Measurements from ENCODE around the gene SYT6. TPM values are rescaled to one million over a fixed set of nuclear protein-coding genes. Genes with fewer than 3 reads are reported as not detected.

The SYT6 gene
- total and polyA plus RNA-seq, 7 donors: 0.32 to 1.9 (median 0.46) TPM; not detected in 3

- WGBS, 2 donors: 24 to 73% methylated on average over 4 of the region's 4 CpGs
These were observed 19.2 kb downstream of the SYT6 start for GRCh38 chr1:114134518-114134917.

GRCh38 chr1:114133129-114133528 lies 20.5 kb downstream of the SYT6 start:
- Histone ChIP-seq H3K36me3 (no peaks in the 10 kb centered on the region), H3K27me3 (no peaks in the 10 kb centered on the region), H3K9me3 (no peaks in the 10 kb centered on the region), H3K4me1 (no peaks in the 10 kb centered on the region), H3K27ac (no peak overlapping the region), H3K4me3 (no peak overlapping the region)
- 94 to 95% methylated on average over 7 of the region's 7 CpGs for WGBS, 2 donors
- no peak for DNase-seq
- no peak for TF ChIP-seq EP300 (IDR thresholded peaks at IDR 0.05)
- no peak for TF ChIP-seq CTCF (IDR thresholded peaks at IDR 0.05)
- TF ChIP-seq POLR2AphosphoS5 (IDR thresholded peaks at IDR 0.05): no peak
- no peak for TF ChIP-seq POLR2A (IDR thresholded peaks at IDR 0.05)
- intact Hi-C loops (cut with DNase I): no loop called here

More at GRCh38 chr1:114134518-114134917, 19.2 kb downstream of the SYT6 start:
- Histone ChIP-seq H3K9me3 (no peaks in the 10 kb centered on the region), H3K27ac (no peak overlapping the region), H3K36me3 (no peaks in the 10 kb centered on the region), H3K4me1 (no peaks in the 10 kb centered on the region), H3K4me3 (no peak overlapping the region), H3K27me3 (no peaks in the 10 kb centered on the region)
- no peak for TF ChIP-seq EP300 (IDR thresholded peaks at IDR 0.05)
- no peak for TF ChIP-seq CTCF (IDR thresholded peaks at IDR 0.05)
- no peak for TF ChIP-seq POLR2A (IDR thresholded peaks at IDR 0.05)
- TF ChIP-seq POLR2AphosphoS5 (IDR thresholded peaks at IDR 0.05): no peak
- intact Hi-C loops (cut with DNase I): no loop called here
- DNase-seq: no peak

GRCh38 chr1:114131526-114132220 lies 22.0 kb downstream of the SYT6 start:
- DNase-seq: peak; percentile 30
- Histone ChIP-seq H3K9me3 (no peaks in the 10 kb centered on the region), H3K27ac (no peak overlapping the region), H3K27me3 (no peaks in the 10 kb centered on the region), H3K36me3 (no peaks in the 10 kb centered on the region), H3K4me1 (no peaks in the 10 kb centered on the region), H3K4me3 (no peak overlapping the region)
- 88 to 89% methylated on average over 4 of the region's 4 CpGs for WGBS, 2 donors
- intact Hi-C loops (cut with DNase I): no loop called here
- TF ChIP-seq POLR2A (IDR thresholded peaks at IDR 0.05) (no peak), EP300 (IDR thresholded peaks at IDR 0.05) (no peak), POLR2AphosphoS5 (IDR thresholded peaks at IDR 0.05) (no peak), CTCF (IDR thresholded peaks at IDR 0.05) (no peak)

- no peak overlapping the region for H3K4me3 ChIP-seq
- intact Hi-C loops (cut with DNase I): no loop called here
- no peak overlapping the region for H3K27ac ChIP-seq
- H3K36me3 ChIP-seq: no peaks in the 10 kb centered on the region
- no peaks in the 10 kb centered on the region for H3K27me3 ChIP-seq
- H3K9me3 ChIP-seq: no peaks in the 10 kb centered on the region
- 73 to 74% methylated on average over 7 of the region's 7 CpGs for WGBS, 2 donors
- TF ChIP-seq POLR2A (IDR thresholded peaks at IDR 0.05) (no peak), POLR2AphosphoS5 (IDR thresholded peaks at IDR 0.05) (no peak), EP300 (IDR thresholded peaks at IDR 0.05) (no peak), CTCF (IDR thresholded peaks at IDR 0.05) (no peak)
- no peaks in the 10 kb centered on the region for H3K4me1 ChIP-seq
- DNase-seq: peak; percentile 11
These were observed 22.7 kb downstream of the SYT6 start for GRCh38 chr1:114130846-114131525.
